GM19025 (cell line): Measurements from ENCODE around the gene ZDHHC5.
A peak's percentile ranks its signal among the peaks of the same experiment; 100 is the strongest.
"Not testable (repeated sequence)": the region's sequence is repeated elsewhere in the genome, so short reads cannot be mapped to it uniquely, and the experiment has no call there.

Experiments used
- ATAC-seq: cut with Tn5 transposase; IDR thresholded peaks from one replicate; pipeline ENCODE4 v1.9.1; 2021; ENCODE audit warnings: mild to moderate bottlenecking, low read depth, moderate library complexity; ENCODE audit not compliant: unreplicated experiment

The ZDHHC5 gene

DNA sequence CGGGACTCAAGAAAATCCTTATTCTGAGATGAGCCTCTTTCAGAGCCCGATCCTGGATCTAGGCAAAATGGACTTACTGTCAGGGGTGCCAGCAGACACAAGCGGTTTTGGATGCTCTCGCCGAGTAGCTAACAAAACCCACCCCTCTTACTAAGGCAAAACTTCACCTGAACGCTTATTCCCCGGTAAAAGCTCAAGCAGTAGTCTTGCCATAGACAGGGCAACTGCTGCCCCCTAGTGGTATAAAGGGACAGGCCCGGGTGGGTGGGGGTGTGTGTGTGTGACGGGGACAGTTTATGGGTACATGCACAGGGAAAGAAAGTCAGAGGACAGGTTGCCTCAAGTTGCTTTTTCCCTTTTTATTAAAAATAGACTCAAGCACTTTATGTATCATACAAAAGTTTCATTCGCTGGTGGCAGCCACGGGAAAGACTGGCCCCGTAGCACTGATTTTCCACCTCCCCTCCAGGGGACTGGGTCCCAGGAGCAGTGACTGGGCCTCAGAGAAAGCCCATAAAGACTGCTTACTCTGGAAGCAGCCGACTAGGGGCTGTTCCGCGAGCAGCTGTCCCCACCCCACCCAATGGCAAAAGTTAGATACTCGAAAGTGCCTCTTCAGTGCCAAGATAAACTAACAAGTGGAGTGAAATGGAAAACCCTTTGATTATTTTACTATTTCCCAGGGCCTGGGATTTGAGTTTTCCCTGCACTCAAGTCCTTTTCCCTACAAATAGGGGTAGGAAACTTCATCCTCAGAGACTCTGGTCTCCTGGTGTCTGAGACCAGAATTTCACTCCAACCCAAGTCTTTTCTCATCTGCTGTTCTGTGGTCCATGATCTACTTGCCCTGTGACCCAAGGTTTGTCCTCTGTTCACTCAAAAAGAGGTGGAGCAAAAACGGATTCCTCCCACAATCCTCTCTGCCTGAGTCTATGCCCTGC, 22.9 kb upstream of the ZDHHC5 start:
- no peak for ATAC-seq

- ATAC-seq = no peak
Measured at GRCh38 chr11:57645689-57646085, 22.2 kb upstream of the ZDHHC5 start.

- no peak for ATAC-seq
Measured at GRCh38 chr11:57646194-57646798, 21.6 kb upstream of the ZDHHC5 start.

- ATAC-seq = no peak
Measured at GRCh38 chr11:57646799-57647303, 21.1 kb upstream of the ZDHHC5 start.

GRCh38 chr11:57647372-57647771, 20.5 kb upstream of the ZDHHC5 start:
- no peak for ATAC-seq

- ATAC-seq = no peak
Measured at GRCh38 chr11:57647960-57648800, 19.7 kb upstream of the ZDHHC5 start.

DNA sequence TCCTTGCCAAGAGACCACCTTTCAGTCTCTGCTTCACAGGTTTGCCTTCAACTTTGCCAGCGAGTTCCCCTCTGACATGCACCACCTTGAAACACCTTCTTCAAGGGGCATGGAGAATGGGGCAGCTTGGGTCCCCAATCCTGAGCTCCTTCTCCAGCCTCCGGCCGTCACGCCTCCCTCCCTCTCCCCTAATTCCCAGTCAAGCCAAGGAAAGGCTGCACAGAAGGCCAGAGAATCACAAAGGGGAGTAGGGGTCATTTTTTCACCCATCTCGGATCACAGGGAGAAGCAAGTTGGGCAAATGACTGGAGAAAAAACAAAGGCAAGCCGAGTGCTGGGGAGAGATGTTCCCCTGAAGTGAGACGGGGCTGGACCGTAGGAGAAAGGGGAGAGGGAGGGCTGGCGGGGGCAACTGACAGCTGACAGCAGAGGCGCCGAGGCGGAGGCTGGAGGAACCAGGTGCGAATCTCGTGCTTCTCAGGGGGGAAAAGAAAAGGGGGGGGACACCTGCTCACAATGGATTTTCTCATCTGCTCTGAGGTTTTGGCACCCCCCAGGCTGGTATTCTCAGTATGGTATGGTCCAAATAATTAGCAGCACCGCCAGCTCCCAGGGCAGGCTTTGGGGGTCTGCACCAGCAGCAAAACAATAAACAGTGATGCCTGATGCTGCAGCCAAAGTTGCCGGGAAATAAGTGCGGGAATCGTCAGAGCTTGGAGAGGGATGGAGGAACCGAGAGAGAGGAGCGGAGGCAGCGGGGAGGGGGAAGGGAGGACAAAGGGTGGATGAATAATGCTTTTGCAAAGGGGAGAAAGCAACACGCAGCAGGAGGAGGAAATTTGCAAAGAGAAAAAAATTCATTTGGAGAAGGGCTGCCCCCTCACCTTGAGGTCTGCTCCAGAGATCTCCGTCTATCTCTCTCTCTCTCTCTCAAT, 18.8 kb upstream of the ZDHHC5 start:
- ATAC-seq = no peak

- no peak for ATAC-seq
Measured at GRCh38 chr11:57649826-57650738, 17.8 kb upstream of the ZDHHC5 start, which contains the start of gene YPEL4. YPEL4 (minus strand) TSS chr11:57649912; CDS start chr11:57647107, 2,805 bp downstream.

DNA sequence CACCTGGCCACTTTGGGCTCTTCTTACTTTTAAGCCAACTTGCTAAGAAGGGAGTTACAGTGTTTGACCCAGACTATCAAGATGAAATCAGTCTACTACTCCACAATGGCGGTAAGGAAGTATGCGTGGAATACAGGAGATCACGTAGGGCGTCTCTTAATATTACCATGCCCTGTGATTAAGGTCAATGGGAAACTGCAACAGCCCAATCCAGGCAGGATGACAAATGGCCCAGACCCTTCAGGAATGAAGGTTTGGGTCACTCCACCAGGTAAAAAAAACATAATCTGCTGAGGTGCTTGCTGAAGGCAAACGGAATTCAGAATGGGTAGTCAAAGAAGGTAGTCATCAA, 17.2 kb upstream of the ZDHHC5 start:
- no peak for ATAC-seq

DNA sequence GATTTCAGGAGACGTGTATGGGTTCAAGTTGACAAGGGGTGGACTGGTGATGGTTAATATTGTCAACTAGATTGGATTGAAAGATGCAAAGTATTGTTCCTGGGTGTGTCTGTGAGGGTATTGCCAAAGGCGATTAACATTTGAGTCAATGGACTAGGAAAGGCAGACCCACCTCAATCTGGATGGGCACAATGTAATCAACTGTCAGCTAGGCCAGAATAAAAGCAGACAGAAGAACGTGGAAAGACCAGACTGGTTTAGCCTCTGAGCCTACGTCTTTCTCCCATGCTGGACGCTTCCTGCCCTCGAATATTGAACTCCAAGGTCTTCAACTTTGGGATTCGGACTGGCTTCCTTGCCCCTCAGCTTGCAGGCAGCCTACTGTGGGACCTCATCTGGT, 16.5 kb upstream of the ZDHHC5 start:
- ATAC-seq = no peak

- not testable (repeated sequence) for ATAC-seq
Measured at GRCh38 chr11:57652230-57652629, 15.7 kb upstream of the ZDHHC5 start.

GRCh38 chr11:57652662-57653061, 15.3 kb upstream of the ZDHHC5 start:
- ATAC-seq = no peak

- ATAC-seq = no peak
Measured at GRCh38 chr11:57653163-57653562, 14.8 kb upstream of the ZDHHC5 start.

DNA sequence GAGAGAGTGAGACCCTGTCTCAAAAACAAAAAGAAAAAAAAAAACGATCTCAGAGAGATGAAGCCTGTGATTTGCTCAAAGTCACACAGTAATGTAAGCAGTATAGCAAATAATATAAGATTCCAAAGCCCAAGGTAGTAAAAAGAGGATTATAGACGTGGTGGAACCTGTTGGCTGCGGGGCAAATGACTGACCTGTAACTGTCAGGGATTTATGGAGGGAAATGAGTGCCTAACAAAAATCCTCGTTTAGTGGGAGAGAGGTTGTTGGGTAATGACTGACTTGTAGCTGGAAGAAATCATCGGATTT, 11.1 kb upstream of the ZDHHC5 start:
- ATAC-seq = no peak

- ATAC-seq = peak; percentile 99
Measured at GRCh38 chr11:57657194-57658022, 10.5 kb upstream of the ZDHHC5 start, which contains the start of gene CLP1. CLP1 (plus strand) TSS chr11:57657762; CDS start chr11:57659477, 1,715 bp downstream.

DNA sequence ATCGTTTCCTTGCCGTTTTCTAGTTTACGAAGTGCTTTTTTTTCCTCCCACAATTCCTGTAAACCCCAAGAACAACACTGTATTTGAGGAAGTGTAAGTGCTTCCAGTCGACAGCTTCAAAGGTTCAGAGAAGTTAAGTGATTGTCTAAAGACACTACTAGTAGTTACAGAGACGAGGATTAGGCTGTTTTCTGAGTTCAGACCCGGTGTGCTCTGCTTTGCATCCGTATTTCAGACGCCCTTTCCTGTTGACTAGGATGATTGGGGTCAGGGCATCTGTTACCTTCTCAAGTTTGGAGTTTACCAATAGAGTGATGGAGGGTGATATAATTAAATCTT, 9.9 kb upstream of the ZDHHC5 start:
- ATAC-seq = no peak

DNA sequence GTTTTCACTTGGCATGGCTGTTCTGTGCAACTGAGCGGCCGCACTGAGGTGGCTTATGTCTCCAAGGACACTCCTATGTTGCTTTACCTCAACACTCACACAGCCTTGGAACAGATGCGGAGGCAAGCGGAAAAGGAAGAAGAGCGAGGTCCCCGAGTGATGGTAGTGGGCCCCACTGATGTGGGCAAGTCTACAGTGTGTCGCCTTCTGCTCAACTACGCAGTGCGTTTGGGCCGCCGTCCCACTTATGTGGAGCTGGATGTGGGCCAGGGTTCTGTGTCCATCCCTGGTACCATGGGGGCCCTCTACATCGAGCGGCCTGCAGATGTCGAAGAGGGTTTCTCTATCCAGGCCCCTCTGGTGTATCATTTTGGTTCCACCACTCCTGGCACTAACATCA, 8.2 kb upstream of the ZDHHC5 start:
- ATAC-seq = no peak

DNA sequence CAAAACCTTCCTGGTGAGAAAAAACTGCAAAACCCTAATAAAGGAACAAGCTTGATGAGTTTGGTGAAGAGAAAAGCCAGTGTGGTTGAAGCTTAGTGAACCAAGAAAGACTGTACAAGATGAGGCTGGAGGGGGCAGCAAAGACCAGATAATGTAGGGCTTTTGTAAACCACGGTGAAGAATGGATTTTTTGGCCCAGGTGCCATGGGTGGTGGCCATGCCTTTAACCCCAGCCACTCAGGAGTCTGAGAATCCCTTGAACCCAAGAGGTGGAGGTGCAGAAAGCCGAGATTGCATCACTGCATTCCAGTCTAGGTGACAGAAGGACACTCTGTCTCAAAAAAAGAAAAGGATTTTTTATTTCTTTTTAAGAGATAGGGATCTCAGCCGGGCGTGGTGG, 5.0 kb upstream of the ZDHHC5 start:
- ATAC-seq = no peak
